G401 (cell line): ENCODE results near the gene STK33. TPM values are rescaled to one million over a fixed set of nuclear protein-coding genes. Genes with fewer than 3 reads are reported as not detected.

Experiments used
- DNase-seq: peaks from one replicate; pipeline ENCODE4 v3.0.0-alpha.2; 2015; ENCODE audit warnings: low spot score
- in situ Hi-C: cut with HindIII; loops from 2 replicates; pipeline ENCODE4 v1.10.0; 2016; ENCODE audit warnings: low sequenced_read_pairs, mixed read lengths
- total RNA-seq: library from RNA; depleted of rRNA; stranded (reverse); fragments of >200 nt; shearing (Covaris generic); gene quantifications from 2 replicates; pipeline ENCODE4 v1.2.3, GENCODE V29; 2014

The STK33 gene
- total RNA-seq, 1 experiment from 2014 or later: 10.0 TPM

DNA sequence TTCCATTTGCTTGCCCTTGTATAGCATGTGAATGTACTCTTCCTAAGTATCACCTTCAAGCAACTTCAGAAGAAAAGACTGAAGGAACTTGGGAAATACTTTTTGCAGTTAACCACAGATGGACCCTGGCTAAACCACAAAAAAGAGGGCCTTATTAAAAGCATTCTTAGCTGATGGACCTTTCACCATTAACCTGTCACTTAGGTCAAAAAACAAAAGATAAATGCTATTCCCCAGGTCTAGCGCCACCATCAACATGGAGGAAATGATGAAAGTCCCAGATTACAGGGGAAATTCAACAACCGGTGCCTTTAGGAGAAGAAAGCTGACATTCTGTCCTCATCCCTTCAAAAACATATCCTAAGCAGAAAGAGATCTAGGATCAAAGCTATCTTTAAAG lies 29.5 kb downstream of the STK33 start:
- DNase-seq: no peak
- in situ Hi-C loops: no loop called here

DNA sequence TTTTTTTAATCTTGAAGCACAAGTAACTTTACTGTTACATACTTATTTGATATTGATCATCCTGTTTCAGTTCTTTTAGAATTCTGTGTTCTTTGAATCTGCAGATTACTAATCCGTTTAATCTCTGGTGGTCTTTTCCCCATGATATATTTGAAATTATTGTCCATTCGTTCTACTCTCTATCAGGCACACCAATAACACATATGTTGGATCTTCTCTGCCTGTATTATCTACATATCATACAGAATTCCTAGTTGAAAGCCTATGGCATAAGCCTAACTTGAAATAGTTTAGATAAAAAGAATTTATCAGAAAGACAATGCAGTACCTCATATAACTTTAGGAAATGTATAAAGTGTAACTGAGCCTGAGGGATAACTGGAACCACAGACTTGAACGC lies 32.6 kb downstream of the STK33 start:
- no peak for DNase-seq
- in situ Hi-C loops: no loop called here

DNA sequence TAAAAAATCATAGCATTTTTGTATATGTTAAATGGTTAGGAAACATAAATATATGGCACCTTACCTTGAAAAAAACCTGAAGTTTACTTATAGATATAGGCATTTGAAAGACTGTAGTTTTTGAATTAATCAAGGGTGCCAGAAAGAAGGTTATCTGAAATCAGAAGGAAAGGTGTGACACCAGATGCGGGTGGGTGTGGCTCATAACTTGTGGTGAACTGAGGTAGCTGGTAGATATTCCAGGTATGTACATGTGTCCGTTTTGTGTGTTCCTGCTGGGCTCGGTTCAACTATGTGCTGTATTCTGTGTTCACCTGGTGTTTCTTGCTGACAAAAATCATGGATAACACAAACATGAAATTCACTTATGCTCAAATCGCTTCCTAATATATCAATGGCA lies 35.6 kb downstream of the STK33 start:
- in situ Hi-C loops: no loop called here
- DNase-seq: no peak

DNA sequence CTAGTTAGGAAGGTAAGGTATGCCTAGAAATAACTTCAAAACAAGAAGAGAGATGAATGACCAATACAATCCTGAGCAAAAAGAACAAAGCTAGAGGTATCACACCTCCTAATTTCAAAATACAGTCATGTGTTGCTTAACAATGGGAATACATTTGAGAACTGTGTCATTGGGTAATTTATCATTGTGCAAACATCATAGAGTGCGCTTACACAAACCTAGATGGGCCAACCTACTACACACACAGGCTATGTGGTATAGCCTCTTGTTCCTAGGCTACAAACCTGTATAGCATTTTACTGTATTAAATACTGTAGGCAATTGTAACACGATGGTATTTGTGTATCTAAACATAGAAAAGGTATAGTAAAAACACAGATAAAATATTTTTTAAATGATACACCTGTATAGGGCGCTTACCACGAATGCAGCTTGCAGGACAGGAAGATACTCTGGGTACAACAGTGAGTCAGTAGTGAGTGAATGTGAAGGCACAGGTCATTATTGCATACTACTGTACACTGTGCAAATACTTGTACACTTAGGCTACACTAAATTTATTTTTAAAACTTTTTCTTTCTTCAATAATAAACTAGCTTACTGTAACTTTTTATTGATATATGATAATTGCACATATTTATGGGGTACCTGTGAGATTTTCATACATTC lies 48.2 kb downstream of the STK33 start:
- DNase-seq: no peak
- in situ Hi-C loops: no loop called here

DNA sequence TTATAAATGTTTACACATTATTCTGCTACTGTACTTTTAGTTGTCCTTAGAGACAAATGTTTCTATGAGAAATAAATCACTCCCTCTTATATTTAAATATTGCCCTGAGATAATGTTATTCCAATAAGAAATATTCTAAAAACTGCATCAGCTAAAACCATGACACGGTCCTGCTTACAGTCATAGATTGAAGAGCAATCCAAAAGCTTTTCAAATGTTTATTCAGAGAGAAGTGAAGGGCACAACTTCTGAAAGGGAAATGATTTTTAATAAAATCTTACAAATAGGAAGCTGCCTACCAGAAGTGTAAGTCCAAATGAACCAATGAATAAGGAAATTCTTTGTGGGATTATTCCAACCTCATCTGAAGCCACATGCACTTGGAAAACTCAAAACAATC lies 49.2 kb downstream of the STK33 start:
- no peak for DNase-seq

DNA sequence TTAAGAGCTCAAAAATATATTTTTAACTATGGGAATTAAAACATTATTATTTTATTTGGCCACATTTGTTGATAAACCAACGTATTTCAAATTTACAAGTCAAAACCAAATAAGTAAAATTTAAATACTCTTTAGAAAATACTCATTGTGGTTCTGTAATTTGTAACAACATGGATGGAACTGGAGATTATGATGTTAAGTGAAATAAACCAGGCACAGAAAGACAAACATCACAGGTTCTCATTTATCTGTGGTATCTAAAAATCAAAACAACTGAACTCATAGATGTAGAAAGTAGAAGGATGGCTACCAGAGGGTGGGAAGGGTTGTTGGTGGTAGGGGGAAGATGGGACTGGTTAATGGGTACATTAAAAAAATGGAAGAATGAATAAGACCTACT lies 50.8 kb downstream of the STK33 start:
- DNase-seq: no peak
- in situ Hi-C loops: no loop called here

More for the DNA sequence above, 49.2 kb downstream of the STK33 start:
- in situ Hi-C loops: no loop called here

DNA sequence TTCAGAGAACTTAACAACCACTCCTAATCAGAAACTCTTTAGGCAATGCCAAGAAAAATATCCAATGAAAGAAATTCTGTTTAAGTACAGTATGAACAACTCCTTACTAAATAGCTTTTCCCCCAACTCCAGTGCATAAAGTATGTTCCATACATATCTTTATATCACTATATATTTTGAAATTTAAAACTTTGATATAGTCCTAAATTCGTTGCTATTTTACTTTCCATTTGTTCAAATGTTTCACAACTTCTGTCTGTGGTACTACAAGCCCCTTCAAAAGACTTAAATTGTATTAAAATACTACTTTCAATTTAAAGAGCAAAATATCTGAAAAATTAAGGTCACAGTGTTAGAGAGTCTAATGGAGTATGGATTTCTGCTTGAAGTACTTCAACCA lies 52.6 kb downstream of the STK33 start:
- in situ Hi-C loops: no loop called here

DNA sequence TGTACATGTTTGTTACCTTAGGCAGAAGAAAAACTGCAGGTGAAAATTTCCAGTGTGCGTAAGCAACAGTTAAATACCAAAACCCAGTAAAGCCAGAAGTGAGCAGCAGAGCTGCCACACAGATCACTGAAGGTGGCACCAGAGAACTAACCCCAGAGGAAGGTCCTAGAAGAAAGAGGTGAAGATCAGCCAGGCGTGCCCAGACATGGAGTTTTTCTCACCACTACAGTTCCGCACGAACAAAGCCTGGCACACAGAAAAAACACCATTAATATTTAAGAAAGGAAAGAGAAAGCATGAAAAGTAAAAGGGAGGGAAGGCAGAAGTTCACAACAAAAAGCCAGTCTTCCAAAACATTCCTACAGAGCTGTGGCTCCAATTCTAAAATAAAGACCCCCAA lies 60.7 kb downstream of the STK33 start:
- no peak for DNase-seq
- in situ Hi-C loops: no loop called here

More for the DNA sequence above, 52.6 kb downstream of the STK33 start:
- no peak for DNase-seq

DNA sequence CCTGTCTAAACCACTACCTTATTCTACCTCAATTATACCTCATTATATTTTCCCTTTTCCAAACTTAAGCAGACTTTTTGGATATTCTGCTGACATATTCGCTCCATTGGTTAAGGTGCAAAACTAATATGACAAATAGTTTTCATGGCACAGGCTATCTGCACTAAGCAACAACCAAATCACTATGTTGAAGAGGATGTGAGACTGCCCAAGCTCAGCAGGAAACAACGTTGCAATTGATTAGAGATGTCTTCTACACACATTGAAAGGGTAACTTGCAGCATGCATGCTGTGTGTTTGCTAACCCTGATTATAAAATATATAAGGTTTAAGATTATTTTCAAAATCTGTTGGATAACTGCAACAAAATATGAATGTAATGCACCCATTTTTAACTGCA lies 61.6 kb downstream of the STK33 start:
- no peak for DNase-seq
- in situ Hi-C loops: no loop called here

DNA sequence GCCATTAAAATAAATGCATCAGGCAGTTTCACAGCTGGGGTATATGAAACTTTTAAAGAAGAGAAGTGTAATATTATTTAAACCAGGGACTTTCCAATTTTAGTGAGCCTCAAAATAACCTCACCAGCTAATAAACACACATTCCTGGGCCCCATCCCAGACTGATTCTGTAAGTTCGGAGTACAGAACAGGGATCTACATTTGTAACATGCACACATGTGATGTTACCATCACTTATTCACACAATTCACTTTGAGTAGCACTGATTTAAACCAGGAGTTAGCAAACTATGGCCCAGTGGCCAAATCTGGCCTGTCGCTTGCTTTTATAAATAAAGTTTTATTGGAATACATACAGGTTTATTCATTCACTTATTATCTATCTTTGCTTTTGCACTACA lies 62.0 kb downstream of the STK33 start:
- no peak for DNase-seq
- in situ Hi-C loops: no loop called here

DNA sequence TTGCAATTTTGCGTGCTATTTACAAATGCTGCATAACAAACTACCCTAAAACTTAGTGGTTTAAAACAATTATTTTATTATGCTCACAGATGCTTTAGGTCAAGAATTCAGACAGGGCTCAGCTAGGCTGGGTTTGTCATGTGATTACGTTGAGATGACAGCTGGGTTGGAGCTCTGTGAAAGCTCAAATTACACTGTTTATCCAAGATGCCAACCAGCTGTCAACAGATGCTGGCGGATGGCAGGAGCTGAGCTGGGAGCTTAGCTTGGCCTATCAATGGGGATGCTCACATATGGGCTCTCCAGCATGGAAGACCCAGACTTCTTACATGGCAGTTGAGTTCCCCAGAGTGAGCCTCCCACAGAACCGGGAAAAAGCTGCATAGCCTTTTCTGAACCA lies 62.7 kb downstream of the STK33 start:
- in situ Hi-C loops: no loop called here
- no peak for DNase-seq

DNA sequence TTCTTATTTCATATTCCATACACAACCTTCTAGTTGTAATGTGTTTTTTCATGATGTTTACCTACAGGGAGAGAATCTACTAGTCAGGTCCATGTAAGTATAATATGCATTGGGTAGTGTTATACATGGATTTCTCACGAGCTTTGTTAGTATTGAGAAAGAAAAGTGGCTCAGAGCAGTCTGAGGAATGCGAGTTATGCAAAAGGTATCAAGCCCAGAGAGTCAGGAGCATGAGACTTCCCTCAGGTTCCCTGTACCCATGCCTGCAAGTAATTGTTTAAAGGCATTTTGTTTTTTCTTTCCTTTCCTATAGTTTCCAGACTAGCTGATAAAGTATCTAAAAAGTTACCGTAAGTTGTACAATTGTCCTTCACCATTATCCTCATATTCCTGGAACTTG lies 66.1 kb downstream of the STK33 start:
- in situ Hi-C loops: no loop called here
- no peak for DNase-seq

DNA sequence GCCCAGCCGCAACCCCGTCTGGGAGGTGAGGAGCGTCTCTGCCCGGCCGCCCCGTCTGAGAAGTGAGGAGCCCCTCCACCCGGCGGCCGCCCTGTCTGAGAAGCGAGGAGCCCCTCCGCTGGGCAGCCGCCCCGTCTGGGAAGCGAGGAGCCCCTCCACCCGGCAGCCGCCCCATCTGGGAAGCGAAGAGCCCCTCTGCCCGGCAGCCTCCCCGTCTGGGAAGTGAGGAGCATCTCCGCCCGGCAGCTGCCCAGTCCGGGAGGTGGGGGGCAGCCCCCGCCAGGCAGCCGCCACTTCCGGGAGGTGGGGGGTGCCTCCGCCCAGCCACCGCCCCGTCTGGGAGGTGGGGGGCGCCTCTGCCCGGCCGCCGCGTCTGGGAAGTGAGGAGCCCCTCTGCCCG lies 70.6 kb downstream of the STK33 start:
- in situ Hi-C loops: no loop called here
- no peak for DNase-seq

DNA sequence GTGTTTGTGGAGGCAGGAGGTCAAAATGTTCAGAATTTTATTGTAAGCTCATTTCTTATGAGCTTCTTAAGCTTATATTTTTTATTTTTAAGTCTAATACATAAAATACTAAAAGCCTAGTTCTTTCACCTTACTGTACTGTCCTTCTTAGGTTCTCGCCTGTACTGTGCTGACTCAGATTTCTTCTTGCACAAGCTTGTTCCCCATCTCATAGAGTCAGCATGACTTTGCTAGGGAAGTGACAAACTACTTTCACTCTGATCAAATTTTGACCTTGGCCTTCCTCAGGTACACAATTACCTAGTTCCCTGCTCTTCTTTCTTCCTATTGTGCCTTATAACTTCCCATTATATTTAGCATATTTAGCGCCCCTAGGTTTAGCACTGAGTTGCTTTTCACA lies 81.5 kb downstream of the STK33 start:
- in situ Hi-C loops: no loop called here
- DNase-seq: no peak

DNA sequence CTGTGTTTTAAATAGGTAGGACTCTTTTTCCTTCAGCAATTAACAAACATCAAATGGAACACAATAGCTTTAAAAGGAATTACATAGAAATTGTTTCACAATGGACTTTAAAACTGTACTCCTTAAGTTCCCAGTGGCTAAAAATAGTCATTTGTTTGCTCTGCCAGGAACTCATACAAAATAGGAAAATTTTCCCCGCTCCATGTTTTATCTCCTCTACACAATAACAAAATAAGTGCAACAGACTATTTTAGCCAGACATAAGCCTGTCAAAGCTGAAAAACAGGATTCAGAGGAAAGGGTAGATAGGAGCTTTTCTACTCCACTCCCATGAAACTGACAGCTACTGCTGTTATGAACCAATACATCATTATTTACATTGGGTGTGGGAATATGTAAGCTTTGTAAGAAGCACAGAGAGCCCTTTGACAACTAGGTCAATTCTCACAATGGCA lies 90.1 kb downstream of the STK33 start:
- no peak for DNase-seq
- in situ Hi-C loops: no loop called here

DNA sequence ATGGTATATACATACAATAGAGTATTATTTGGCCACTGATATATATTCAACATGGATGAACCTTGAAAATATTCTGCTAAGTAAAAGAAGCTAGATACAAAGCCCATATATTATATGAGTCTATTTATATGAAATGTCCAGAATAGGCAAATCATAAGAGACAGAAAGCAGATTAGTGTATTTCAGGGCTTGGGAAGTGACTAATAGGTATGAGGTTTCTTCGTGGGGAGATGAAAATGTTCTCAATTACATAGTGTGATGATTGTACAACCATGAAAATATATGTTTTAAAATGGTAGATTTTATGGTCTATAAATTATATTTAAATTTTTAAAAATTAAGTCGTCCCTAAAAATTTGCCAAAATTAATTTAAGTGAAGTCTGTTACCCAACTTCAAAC lies 92.2 kb downstream of the STK33 start:
- in situ Hi-C loops: no loop called here

DNA sequence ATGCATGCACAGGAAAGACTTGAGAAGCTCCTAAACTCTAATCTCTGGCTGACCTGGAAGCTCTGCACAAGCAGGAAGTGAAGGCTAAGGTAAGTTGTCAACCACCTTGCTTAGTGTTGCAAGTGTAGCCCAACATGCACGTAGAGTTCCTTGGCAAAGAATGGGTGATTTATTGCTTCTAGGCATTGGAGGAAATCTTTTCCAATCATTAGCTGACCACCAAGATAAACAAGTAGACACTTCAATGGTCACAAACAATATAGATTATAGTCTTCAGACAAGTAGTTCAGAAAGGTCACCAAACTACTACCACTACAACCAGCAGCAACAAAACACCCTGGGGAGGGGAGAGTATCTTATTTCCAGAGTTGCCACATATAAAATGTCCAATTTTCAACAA lies 105.6 kb downstream of the STK33 start:
- no peak for DNase-seq
- in situ Hi-C loops: no loop called here

More for the DNA sequence above, 92.2 kb downstream of the STK33 start:
- no peak for DNase-seq

DNA sequence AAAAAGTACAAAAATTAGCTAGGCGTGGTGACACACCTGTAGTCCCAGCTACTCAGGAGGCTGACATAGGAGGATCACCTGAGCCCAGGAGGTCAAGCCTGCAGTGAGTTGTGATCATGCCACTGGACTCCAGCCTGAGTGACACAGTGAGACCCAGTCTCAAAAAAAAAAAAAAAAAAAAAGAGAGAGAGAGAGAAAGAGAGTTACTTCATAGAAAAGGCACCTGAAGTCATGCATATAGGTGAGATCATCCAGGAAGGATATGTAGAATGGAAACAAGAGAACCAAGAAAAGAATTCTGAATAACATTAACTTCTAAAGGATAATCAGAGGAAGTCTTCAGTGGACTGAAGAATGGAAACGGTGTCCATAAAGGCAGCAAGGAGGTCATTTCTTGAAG lies 106.8 kb downstream of the STK33 start:
- no peak for DNase-seq
- in situ Hi-C loops: no loop called here

DNA sequence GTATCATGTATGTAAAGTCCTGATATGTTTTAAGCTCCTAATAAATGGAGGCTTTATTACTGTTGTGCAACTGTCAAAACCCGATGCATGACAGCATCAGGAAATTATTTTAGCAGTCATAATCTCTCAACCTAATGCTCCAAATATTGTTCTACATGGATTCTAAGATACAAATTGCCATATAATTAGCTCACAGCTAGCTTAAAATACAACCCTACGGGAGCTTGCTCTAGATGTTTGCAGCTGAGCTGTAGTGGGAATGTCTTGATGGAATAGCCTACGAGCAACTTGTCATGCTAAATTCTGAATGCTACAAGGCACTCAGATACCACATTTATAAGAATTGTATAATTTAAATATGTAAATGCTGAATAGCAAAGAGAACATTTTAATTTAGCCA lies 109.8 kb downstream of the STK33 start:
- no peak for DNase-seq
- in situ Hi-C loops: no loop called here

DNA sequence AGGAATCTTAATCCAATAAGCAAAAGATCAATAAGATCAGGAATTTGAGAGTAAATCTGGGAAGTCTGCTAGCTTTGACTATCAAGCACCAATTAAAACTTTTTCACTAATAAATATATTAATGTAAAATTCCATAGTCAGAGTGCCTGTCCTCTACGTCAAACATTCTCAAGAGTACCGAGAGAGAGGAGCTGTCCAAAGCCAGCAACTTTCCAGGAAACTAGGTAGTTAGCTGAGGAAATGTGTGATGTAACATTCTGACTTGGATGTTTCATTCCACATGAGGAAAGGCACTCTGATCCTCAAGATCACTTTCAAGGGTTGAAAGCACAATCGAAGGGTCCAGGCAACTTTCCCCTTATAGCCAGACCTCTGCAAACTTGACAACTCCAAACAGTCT lies 113.2 kb downstream of the STK33 start:
- DNase-seq: no peak
- in situ Hi-C loops: no loop called here

DNA sequence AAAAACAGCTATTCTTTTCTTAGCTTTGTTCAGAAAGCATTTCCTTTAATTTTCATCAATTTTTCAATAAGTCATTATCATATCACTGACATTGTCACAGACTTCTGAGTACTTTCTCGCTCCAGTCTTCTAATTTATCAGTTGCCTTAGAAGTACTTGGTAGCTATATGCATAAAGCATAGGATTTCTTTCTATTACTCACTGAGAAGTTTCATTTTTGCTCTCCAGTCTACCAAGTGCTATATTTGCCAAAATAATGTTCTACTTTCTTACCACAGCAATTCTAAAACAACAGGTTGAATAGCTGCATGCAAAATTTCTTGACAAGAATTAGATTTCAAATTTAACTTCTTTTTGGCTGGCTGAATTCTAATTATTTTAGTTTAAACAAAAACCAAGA lies 116.3 kb downstream of the STK33 start:
- DNase-seq: no peak
- in situ Hi-C loops: no loop called here

DNA sequence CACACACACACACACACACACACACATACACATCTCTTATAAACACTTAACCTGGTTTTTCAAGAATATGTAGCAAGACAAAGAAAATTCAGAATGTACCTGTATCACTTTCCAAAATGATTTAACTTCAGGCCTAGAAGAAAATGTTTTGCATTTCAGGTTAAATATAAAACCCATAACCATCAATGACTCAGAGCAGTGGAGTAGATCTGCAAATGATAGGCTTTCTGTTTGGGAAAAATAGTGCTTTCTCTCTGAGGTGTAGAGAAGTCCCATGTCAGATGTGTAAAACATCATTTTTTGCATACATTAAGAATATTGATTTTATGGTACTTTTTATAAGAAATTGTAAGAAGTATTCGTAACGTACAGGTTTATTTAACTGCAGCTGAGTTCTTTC lies 116.9 kb downstream of the STK33 start:
- no peak for DNase-seq
- in situ Hi-C loops: no loop called here
